OCI-LY3 (cell line): ENCODE data around the gene RPGRIP1L.

Source experiments
- H2AFZ ChIP-seq: fragments of 200-600, 300-600 bp; shearing (Covaris generic); 2 replicates; pipeline ENCODE4 v1.6.0; 2014; ENCODE audit warnings: antibody characterized with exemption, low read depth, low read length
- H3K27ac ChIP-seq: fragments of 200-600, 300-600 bp; sonication (generic); 2 replicates; pipeline ENCODE4 v1.5.1; 2014; ENCODE audit warnings: mild to moderate bottlenecking, low read length, moderate library complexity, mixed read lengths
- H3K27me3 ChIP-seq: fragments of 200-600, 300-600 bp; sonication (generic); 2 replicates; pipeline ENCODE4 v1.6.1; 2014; ENCODE audit warnings: low read depth, low read length, mixed read lengths
- H3K36me3 ChIP-seq: fragments of 200-600, 300-600 bp; sonication (generic); replicated peaks from 2 replicates; pipeline ENCODE3; 2014; ENCODE audit warnings: low read depth, low read length, mixed read lengths
- H3K4me1 ChIP-seq: fragments of 300-600, 200-600 bp; sonication (generic); 2 replicates; pipeline ENCODE4 v1.6.1; 2014; ENCODE audit warnings: low read length, mixed read lengths
- H3K4me2 ChIP-seq: fragments of 200-600, 300-600 bp; sonication (generic); 2 replicates; pipeline ENCODE4 v1.6.1; 2014; ENCODE audit warnings: low read length, mixed read lengths
- H3K4me3 ChIP-seq: fragments of 300-600, 200-600 bp; sonication (generic); 2 replicates; pipeline ENCODE4 v1.5.1; 2014; ENCODE audit warnings: antibody characterized with exemption, mild to moderate bottlenecking, low read length, moderate library complexity
- H3K79me2 ChIP-seq: fragments of 300-600, 200-600 bp; shearing (Covaris generic); 2 replicates; pipeline ENCODE4 v1.6.1; 2014; ENCODE audit warnings: mild to moderate bottlenecking, low read length, mixed read lengths
- H3K9ac ChIP-seq: fragments of 300-600, 200-600 bp; shearing (Covaris generic); 2 replicates; pipeline ENCODE4 v1.6.0; 2014; ENCODE audit warnings: mild to moderate bottlenecking, low read length, moderate library complexity
- H3K9me3 ChIP-seq: fragments of 200-600, 300-600 bp; shearing (Covaris generic); 2 replicates; pipeline ENCODE4 v1.6.1; 2014; ENCODE audit warnings: low read length, mixed read lengths; ENCODE audit not compliant: insufficient read depth
- H4K20me1 ChIP-seq: fragments of 200-600, 300-600 bp; sonication (generic); 2 replicates; pipeline ENCODE4 v1.6.1; 2016; ENCODE audit warnings: low read length, mixed read lengths; ENCODE audit not compliant: insufficient read depth
- CTCF ChIP-seq: fragments of 200-600, 300-600 bp; sonication (generic); IDR thresholded peaks from 2 replicates; pipeline ENCODE4 v1.5.1; 2014; ENCODE audit warnings: antibody characterized with exemption, low read length, low read depth
- EZH2phosphoT487 ChIP-seq: fragments of 200-600 bp; shearing (Covaris generic); IDR thresholded peaks from 2 replicates; pipeline ENCODE4 v1.6.1; 2018; ENCODE audit warnings: antibody characterized with exemption, mixed run types, low read depth

Gene RPGRIP1L

GRCh38 chr16:53703590-53704444 lies at the start of gene RPGRIP1L, which contains the start of gene FTO:
Gene RPGRIP1L (minus strand): TSS chr16:53703859. CDS start chr16:53700723, 3,136 bp downstream.
Gene FTO (plus strand): TSS chr16:53704156.
- no peak within 1 kb of the TSS for H3K27ac ChIP-seq
- peak within 1 kb of the TSS; percentile 80 for H3K9ac ChIP-seq
- H3K79me2 ChIP-seq, result peaks cover 43% of the 10 kb centered on the region
- no peaks in the 10 kb centered on the region for H4K20me1 ChIP-seq
- H3K4me2 ChIP-seq, result peak within 1 kb of the TSS; percentile 89
- no peaks in the 10 kb centered on the region for H3K9me3 ChIP-seq
- TF ChIP-seq CTCF (0 out of 2 replicates have a peak, but pooled peaks have one; percentile 5), EZH2phosphoT487 (no peak)
- peak within 1 kb of the TSS; percentile 92 for H3K4me3 ChIP-seq
- peaks cover 8% of the 10 kb centered on the region for H3K4me1 ChIP-seq
- H2AFZ ChIP-seq, result peak within 1 kb of the TSS; percentile 80
- no peaks in the 10 kb centered on the region for H3K27me3 ChIP-seq
- peaks cover 6% of the 10 kb centered on the region for H3K36me3 ChIP-seq

GRCh38 chr16:53753431-53753830 lies 49.8 kb upstream of the RPGRIP1L start:
- no peaks in the 10 kb centered on the region for H3K27me3 ChIP-seq
- no peaks in the 10 kb centered on the region for H3K9me3 ChIP-seq
- H3K4me2 ChIP-seq, result no peak overlapping the region
- TF ChIP-seq CTCF (peak; percentile 5; the same call in 1 of the 2 replicates), EZH2phosphoT487 (no peak)
- H3K27ac ChIP-seq, result no peak overlapping the region
- H2AFZ ChIP-seq, result no peak overlapping the region
- H3K79me2 ChIP-seq, result peaks cover 6% of the 10 kb centered on the region; the same call in 1 of the 2 replicates
- H3K9ac ChIP-seq, result no peak overlapping the region
- H3K36me3 ChIP-seq, result no peaks in the 10 kb centered on the region
- H3K4me3 ChIP-seq, result no peak overlapping the region
- H4K20me1 ChIP-seq, result peaks cover 9% of the 10 kb centered on the region
- H3K4me1 ChIP-seq, result no peaks in the 10 kb centered on the region

- Histone ChIP-seq H3K9ac (no peak overlapping the region), H3K27me3 (no peaks in the 10 kb centered on the region), H3K4me1 (no peaks in the 10 kb centered on the region), H4K20me1 (peaks cover 9% of the 10 kb centered on the region), H3K36me3 (no peaks in the 10 kb centered on the region), H3K27ac (no peak overlapping the region), H3K4me3 (no peak overlapping the region), H3K79me2 (peaks cover 12% of the 10 kb centered on the region; the same call in 1 of the 2 replicates), H3K9me3 (no peaks in the 10 kb centered on the region; the same call in 1 of the 2 replicates), H3K4me2 (no peak overlapping the region), H2AFZ (no peak overlapping the region)
- TF ChIP-seq EZH2phosphoT487, result no peak
- no peak for TF ChIP-seq CTCF
Observed at GRCh38 chr16:53752560-53752959, 48.9 kb upstream of the RPGRIP1L start.

GRCh38 chr16:53745753-53746266 lies 42.2 kb upstream of the RPGRIP1L start:
- TF ChIP-seq CTCF (no peak), EZH2phosphoT487 (no peak)
- H3K27ac ChIP-seq, result no peak overlapping the region
- no peak overlapping the region for H3K4me3 ChIP-seq
- H3K4me1 ChIP-seq, result peaks cover 9% of the 10 kb centered on the region; the same call in 1 of the 2 replicates
- no peak overlapping the region for H3K9ac ChIP-seq
- peaks cover 7% of the 10 kb centered on the region for H4K20me1 ChIP-seq
- H3K4me2 ChIP-seq, result no peak overlapping the region
- no peak overlapping the region for H2AFZ ChIP-seq
- no peaks in the 10 kb centered on the region for H3K36me3 ChIP-seq
- H3K9me3 ChIP-seq, result no peaks in the 10 kb centered on the region; the same call in 1 of the 2 replicates
- peaks cover 16% of the 10 kb centered on the region; the same call in 1 of the 2 replicates for H3K79me2 ChIP-seq
- H3K27me3 ChIP-seq, result no peaks in the 10 kb centered on the region
